Ishikawa (cell line): ENCODE measurements around the gene YPEL2.

ENCODE experiments used
- CEBPB ChIP-seq: IDR thresholded peaks from 2 replicates; pipeline ENCODE4 v1.6.1; 2012
- CREB1 ChIP-seq: IDR thresholded peaks from 2 replicates; pipeline ENCODE4 v1.6.1; 2012; ENCODE audit warnings: low read depth
- EGR1 ChIP-seq: IDR thresholded peaks from 2 replicates; pipeline ENCODE4 v1.6.1; 2012
- EP300 ChIP-seq: IDR thresholded peaks from 2 replicates; pipeline ENCODE4 v1.6.1; 2012; ENCODE audit warnings: borderline replicate concordance
- FOXM1 ChIP-seq: IDR thresholded peaks from 2 replicates; pipeline ENCODE4 v1.6.1; 2012; ENCODE audit warnings: low read depth, borderline replicate concordance
- MAX ChIP-seq: IDR thresholded peaks from 2 replicates; pipeline ENCODE4 v1.6.1; 2012
- RAD21 ChIP-seq: IDR thresholded peaks from 2 replicates; pipeline ENCODE4 v1.6.1; 2012; ENCODE audit warnings: low read depth
- REST ChIP-seq: IDR thresholded peaks from 2 replicates; pipeline ENCODE4 v1.6.1; 2012; ENCODE audit warnings: low read depth, mild to moderate bottlenecking
- TAF1 ChIP-seq: IDR thresholded peaks from 2 replicates; pipeline ENCODE4 v1.6.1; 2012; ENCODE audit warnings: low read depth, mild to moderate bottlenecking
- TEAD4 ChIP-seq: IDR thresholded peaks from 2 replicates; pipeline ENCODE4 v1.6.1; 2012
- USF1 ChIP-seq: IDR thresholded peaks from 2 replicates; pipeline ENCODE4 v1.6.1; 2012
- YY1 ChIP-seq: IDR thresholded peaks from 2 replicates; pipeline ENCODE4 v1.6.1; 2012; ENCODE audit warnings: low read depth
- ZBTB7A ChIP-seq: IDR thresholded peaks from 2 replicates; pipeline ENCODE4 v1.6.1; 2012; ENCODE audit warnings: low read depth

GRCh38 chr17:59331129-59331928 is at the start of gene YPEL2:
- peak; percentile 58; the same call in 1 of the 2 replicates for TF ChIP-seq EGR1
- TF ChIP-seq CREB1: no peak
- no peak for TF ChIP-seq EP300
- TF ChIP-seq MAX: no peak; the same call in 1 of the 2 replicates
- no peak for TF ChIP-seq REST
- no peak for TF ChIP-seq TAF1
- TF ChIP-seq USF1: no peak
- TF ChIP-seq RAD21: no peak
- TF ChIP-seq YY1: no peak
- no peak for TF ChIP-seq TEAD4
- TF ChIP-seq CEBPB: no peak
- TF ChIP-seq ZBTB7A: peak; percentile 76; the same call in 1 of the 2 replicates
- TF ChIP-seq FOXM1: no peak
